DOHH2 (cell line): Measurements from ENCODE around the gene WIPF2.

Experiments
- EZH2phosphoT487 ChIP-seq: fragments of 200-600 bp; sonication (generic); IDR thresholded peaks from 2 replicates; pipeline ENCODE4 v1.6.1; 2017; ENCODE audit warnings: borderline replicate concordance, mild to moderate bottlenecking, antibody characterized with exemption, low read length, moderate library complexity, mixed read lengths
- TF ChIP-seq, protein P1 (sequence below): fragments of 200-600 bp; sonication (generic); IDR thresholded peaks from one replicate; pipeline ENCODE4 v1.5.1; 2014; ENCODE audit warnings: antibody characterized with exemption, mild to moderate bottlenecking, low read depth, low read length; ENCODE audit not compliant: poor library complexity, severe bottlenecking

DNA sequence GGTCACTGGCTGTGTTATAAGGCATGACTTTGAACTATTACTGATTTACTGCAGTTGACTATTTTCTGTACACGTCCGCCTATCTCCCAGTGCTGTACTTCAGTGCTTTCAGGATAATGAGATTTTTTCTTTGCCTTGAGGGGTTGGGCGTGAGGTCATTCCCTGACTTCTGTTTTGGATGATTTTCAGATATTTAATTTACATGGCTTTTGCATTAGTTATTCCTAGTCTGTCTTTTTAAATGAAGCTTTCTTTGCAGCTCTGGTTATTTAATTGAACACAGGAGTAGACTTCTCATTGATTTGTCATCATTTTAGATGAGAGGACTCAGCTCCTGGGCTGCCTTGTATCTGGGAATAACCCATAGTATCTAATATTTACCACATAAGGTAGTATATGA, 23.7 kb downstream of the WIPF2 start:
- TF ChIP-seq, protein P1, sequence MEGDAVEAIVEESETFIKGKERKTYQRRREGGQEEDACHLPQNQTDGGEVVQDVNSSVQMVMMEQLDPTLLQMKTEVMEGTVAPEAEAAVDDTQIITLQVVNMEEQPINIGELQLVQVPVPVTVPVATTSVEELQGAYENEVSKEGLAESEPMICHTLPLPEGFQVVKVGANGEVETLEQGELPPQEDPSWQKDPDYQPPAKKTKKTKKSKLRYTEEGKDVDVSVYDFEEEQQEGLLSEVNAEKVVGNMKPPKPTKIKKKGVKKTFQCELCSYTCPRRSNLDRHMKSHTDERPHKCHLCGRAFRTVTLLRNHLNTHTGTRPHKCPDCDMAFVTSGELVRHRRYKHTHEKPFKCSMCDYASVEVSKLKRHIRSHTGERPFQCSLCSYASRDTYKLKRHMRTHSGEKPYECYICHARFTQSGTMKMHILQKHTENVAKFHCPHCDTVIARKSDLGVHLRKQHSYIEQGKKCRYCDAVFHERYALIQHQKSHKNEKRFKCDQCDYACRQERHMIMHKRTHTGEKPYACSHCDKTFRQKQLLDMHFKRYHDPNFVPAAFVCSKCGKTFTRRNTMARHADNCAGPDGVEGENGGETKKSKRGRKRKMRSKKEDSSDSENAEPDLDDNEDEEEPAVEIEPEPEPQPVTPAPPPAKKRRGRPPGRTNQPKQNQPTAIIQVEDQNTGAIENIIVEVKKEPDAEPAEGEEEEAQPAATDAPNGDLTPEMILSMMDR = no peak
- TF ChIP-seq EZH2phosphoT487 = no peak
